Peyer's patch (tissue), 4 donors: ENCODE data around the gene PTPRQ.

Experiments
- CTCF ChIP-seq, 6 experiments: fragments of 450-650 bp in 4 of 6; fragments of 200-600 bp in 2 of 6; sonication (generic) in 1 of 6; IDR thresholded peaks; one replicate each; pipeline ENCODE4 v1.5.1; 2017 to 2019; ENCODE audit warnings: antibody characterized with exemption in 6 of 6, mild to moderate bottlenecking in 3 of 6, moderate library complexity in 1 of 6
- POLR2A ChIP-seq, 2 donors: fragments of 450-650 bp; IDR thresholded peaks; one replicate each; pipeline ENCODE4 v1.5.1; 2017; ENCODE audit warnings: antibody characterized with exemption in 2 of 2, mild to moderate bottlenecking in 2 of 2, moderate library complexity in 2 of 2

DNA sequence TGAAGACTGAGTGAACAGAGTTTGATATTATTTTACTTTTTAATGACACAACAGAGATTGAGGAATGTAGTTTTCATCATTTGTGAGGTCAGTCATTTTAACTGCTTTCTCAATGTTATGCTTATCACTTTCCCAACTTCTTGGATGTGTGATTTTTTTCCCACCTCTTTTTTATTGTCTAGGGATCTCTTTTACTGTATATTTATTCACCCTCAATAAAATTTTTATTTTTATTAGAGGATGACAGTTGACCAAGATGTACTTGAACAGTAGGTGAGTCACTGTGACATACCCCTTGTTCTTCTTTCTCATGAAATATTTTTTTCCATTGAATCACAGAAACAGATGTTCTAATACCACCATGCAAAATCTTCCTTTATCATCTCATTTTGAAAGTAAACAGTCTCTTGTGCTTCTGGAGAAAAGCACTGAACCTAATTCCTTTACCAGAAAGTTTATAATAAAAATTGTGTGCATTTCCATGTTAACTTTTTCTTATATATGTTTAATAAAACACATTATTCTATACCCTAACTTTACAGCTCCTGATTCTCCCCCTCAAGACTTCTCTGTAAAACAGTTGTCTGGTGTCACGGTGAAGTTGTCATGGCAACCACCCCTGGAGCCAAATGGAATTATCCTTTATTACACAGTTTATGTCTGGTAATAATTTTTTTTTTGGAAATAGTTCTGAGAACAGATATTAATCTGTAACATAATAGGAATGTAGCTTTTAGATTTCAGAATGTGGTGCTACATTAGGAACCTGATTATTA lies 65.9 kb downstream of the PTPRQ start:
- TF ChIP-seq CTCF (IDR thresholded peaks at IDR 0.05), result no peak
- TF ChIP-seq POLR2A (IDR thresholded peaks at IDR 0.05), result no peak
